Measurements from ENCODE around the gene WASF2. TPM values are rescaled to one million over a fixed set of nuclear protein-coding genes. Genes with fewer than 3 reads are reported as not detected.

The WASF2 gene
- total RNA-seq, 2 experiments from 2014 or later, result 108 to 111 TPM

GRCh38 chr1:27372022-27372807 lies 117.8 kb downstream of the WASF2 start:
- no peaks in the 10 kb centered on the region for H3K27me3 Mint-ChIP-seq
- intact Hi-C loops (cut with micrococcal nuclease), result no loop called here
- TF ChIP-seq, protein P1, sequence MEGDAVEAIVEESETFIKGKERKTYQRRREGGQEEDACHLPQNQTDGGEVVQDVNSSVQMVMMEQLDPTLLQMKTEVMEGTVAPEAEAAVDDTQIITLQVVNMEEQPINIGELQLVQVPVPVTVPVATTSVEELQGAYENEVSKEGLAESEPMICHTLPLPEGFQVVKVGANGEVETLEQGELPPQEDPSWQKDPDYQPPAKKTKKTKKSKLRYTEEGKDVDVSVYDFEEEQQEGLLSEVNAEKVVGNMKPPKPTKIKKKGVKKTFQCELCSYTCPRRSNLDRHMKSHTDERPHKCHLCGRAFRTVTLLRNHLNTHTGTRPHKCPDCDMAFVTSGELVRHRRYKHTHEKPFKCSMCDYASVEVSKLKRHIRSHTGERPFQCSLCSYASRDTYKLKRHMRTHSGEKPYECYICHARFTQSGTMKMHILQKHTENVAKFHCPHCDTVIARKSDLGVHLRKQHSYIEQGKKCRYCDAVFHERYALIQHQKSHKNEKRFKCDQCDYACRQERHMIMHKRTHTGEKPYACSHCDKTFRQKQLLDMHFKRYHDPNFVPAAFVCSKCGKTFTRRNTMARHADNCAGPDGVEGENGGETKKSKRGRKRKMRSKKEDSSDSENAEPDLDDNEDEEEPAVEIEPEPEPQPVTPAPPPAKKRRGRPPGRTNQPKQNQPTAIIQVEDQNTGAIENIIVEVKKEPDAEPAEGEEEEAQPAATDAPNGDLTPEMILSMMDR (IDR thresholded peaks at IDR 0.05), result no peak
- ATAC-seq, result no peak
- ChIA-PET POLR2A (interaction anchor here (0.6 to 1.7 kb wide), 5 partner anchors 10 to 50 kb away, joined by 3 to 4 read pairs (median 3); no protein-coding TSS in a partner anchor), CTCF (interaction anchor here (0.7 to 8.2 kb wide), 7 partner anchors 10 to 727 kb away, joined by 3 to 91 read pairs (median 3); no protein-coding TSS in a partner anchor)
- peaks cover 8% of the 10 kb centered on the region for H3K4me1 Mint-ChIP-seq (ENCODE audit: low read depth)
- H3K27ac Mint-ChIP-seq, result no peak overlapping the region
- H3K36me3 Mint-ChIP-seq (ENCODE audit: low read depth), result no peaks in the 10 kb centered on the region
- no peaks in the 10 kb centered on the region for H3K9me3 Mint-ChIP-seq
- DNase-seq, result no peak
- H3K4me3 Mint-ChIP-seq, result no peak overlapping the region

- no peaks in the 10 kb centered on the region for H3K9me3 Mint-ChIP-seq
- peaks cover 18% of the 10 kb centered on the region for H3K4me1 Mint-ChIP-seq (ENCODE audit: low read depth)
- ChIA-PET CTCF (interaction anchor here (1.0 to 8.2 kb wide), 6 partner anchors 12 to 56 kb away, joined by 3 to 91 read pairs (median 4); no protein-coding TSS in a partner anchor), POLR2A (interaction anchor here (0.8 to 0.9 kb wide), 2 partner anchors 11 to 12 kb away, joined by 3 read pairs; no protein-coding TSS in a partner anchor)
- H3K27me3 Mint-ChIP-seq, result no peaks in the 10 kb centered on the region
- ATAC-seq (no peak), DNase-seq (no peak)
- H3K36me3 Mint-ChIP-seq (ENCODE audit: low read depth), result no peaks in the 10 kb centered on the region
- TF ChIP-seq, protein P1 (IDR thresholded peaks at IDR 0.05), result no peak
- intact Hi-C loops (cut with micrococcal nuclease), result no loop called here
- no peak overlapping the region for H3K4me3 Mint-ChIP-seq
- H3K27ac Mint-ChIP-seq, result no peak overlapping the region
Measured at GRCh38 chr1:27368869-27369582, 120.9 kb downstream of the WASF2 start.

GRCh38 chr1:27367160-27367650 lies 122.8 kb downstream of the WASF2 start:
- intact Hi-C loops (cut with micrococcal nuclease), result no loop called here

DNA sequence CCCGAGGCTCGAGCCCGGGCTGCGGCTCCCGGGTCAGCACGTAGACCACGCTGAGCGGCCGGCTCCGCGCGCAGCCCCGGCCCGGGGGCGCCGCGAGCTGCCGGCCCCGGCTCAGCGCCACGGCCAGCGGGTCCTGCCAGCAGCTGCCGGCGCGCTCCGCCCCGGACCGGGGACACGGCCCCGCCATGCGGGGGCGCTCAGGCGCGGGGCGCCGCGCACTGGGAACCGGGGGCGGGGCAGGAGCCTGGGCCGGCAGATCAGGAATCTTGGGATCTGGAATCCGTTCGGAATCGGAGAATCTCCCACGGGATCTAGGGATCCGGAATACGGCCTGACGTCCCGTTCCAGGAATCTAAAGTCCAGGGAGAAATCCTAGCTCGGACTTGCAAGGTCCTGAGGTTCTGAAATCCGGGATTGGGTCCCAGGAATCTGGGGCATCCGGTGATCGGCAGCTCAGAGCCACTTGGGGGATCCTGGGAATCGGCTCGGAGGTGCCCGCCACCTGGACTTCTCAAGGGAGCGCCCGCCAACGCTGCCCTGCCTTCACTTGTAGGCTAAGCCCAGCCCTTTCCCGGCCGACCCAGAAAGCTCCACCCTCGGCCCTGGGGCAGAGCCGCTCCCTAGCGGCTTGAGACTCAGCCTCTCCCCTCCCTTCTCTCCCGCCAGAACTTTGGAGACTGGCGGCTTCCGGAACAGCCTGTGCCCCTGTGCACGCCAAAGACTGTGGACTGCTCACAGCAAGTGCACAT lies 123.4 kb downstream of the WASF2 start, which contains the start of gene MAP3K6:
TSS of gene MAP3K6 (minus strand) at position 551 of the 749 bp plus-strand sequence. CDS start at position 187, 364 bp downstream.
- Mint-ChIP-seq H3K4me1 (ENCODE audit: low read depth) (peaks cover 18% of the 10 kb centered on the region), H3K36me3 (ENCODE audit: low read depth) (no peaks in the 10 kb centered on the region), H3K27ac (peak within 1 kb of the TSS; percentile 32), H3K27me3 (no peaks in the 10 kb centered on the region), H3K9me3 (no peaks in the 10 kb centered on the region), H3K4me3 (peak within 1 kb of the TSS; percentile 82)
- POLR2A ChIA-PET, result interaction anchor here (0.7 to 3.2 kb wide), 7 partner anchors 10 to 217 kb away, joined by 3 to 31 read pairs (median 3); partner anchors contain the start of gene CD164L2
- intact Hi-C loops (cut with micrococcal nuclease), result no loop called here
- CTCF ChIA-PET, result interaction anchor here (0.7 to 8.2 kb wide), 18 partner anchors 9 to 949 kb away, joined by 3 to 91 read pairs (median 6); partner anchors contain the start of gene CD164L2
- DNase-seq, result peak; percentile 59
- TF ChIP-seq, protein P1 (IDR thresholded peaks at IDR 0.05), result peak; percentile 24
- peak; percentile 25 for ATAC-seq

More at GRCh38 chr1:27367160-27367650, 122.8 kb downstream of the WASF2 start:
- Mint-ChIP-seq H3K9me3 (no peaks in the 10 kb centered on the region), H3K27me3 (no peaks in the 10 kb centered on the region), H3K27ac (no peak overlapping the region), H3K4me1 (ENCODE audit: low read depth) (peaks cover 18% of the 10 kb centered on the region), H3K4me3 (peak overlapping the region; percentile 52), H3K36me3 (ENCODE audit: low read depth) (no peaks in the 10 kb centered on the region)
- TF ChIP-seq, protein P1 (IDR thresholded peaks at IDR 0.05), result no peak
- DNase-seq (no peak), ATAC-seq (no peak)
- ChIA-PET CTCF (interaction anchor here (0.7 to 8.2 kb wide), 14 partner anchors 10 to 241 kb away, joined by 3 to 91 read pairs (median 7); partner anchors contain the start of gene CD164L2), POLR2A (interaction anchor here (0.8 to 3.2 kb wide), 5 partner anchors 11 to 216 kb away, joined by 3 to 31 read pairs (median 3); partner anchors contain the start of gene CD164L2)

Data from activated CD8-positive, alpha-beta T cell treated with anti-CD3 and anti-CD28 coated beads for 36 hours (primary cell).